ENCODE results near the gene JARID2. TPM values are rescaled to one million over a fixed set of nuclear protein-coding genes. Genes with fewer than 3 reads are reported as not detected.

The JARID2 gene
- polyA plus RNA-seq, 1 donor (not counting 4 experiments of a cell fraction or from before 2014, with no cell fraction given), result 11.0 TPM

GRCh38 chr6:15423286-15423993 is 177.6 kb downstream of the JARID2 start:
- DNase-seq (ENCODE audit: low read depth, low spot score), result no peak
- dilution Hi-C loops (cut with MboI; ENCODE audit: extremely low pct_ligation_motif_present, low sequenced_read_pairs), result no loop called here
- Histone ChIP-seq H3K9me1 (ENCODE audit: control insufficient read depth, extremely low read depth, insufficient read depth, low read length) (no peaks in the 10 kb centered on the region), H3K4me1 (ENCODE audit: control insufficient read depth, extremely low read depth, insufficient read depth, low read length) (peaks cover 8% of the 10 kb centered on the region), H3K9me3 (ENCODE audit: control insufficient read depth, low read depth, low read length) (peaks cover 3% of the 10 kb centered on the region), H3K4me2 (ENCODE audit: control insufficient read depth, extremely low read depth, insufficient read depth, low read depth, low read length) (no peak overlapping the region), H3K4me3 (ENCODE audit: control insufficient read depth in 2 of 3, extremely low read depth in 1 of 3, insufficient read depth in 2 of 3, low read depth in 1 of 3, low read length in 3 of 3) (no peak overlapping the region), H3K27me3 (ENCODE audit: control insufficient read depth, extremely low read depth, insufficient read depth, low read length) (no peaks in the 10 kb centered on the region), H2AFZ (ENCODE audit: control insufficient read depth, low read length) (no peak overlapping the region), H4K20me1 (ENCODE audit: control insufficient read depth, extremely low read depth, insufficient read depth, low read length) (peaks cover 5% of the 10 kb centered on the region), H3K36me3 (ENCODE audit: control insufficient read depth in 2 of 2, extremely low read depth in 1 of 2, insufficient read depth in 2 of 2, low read length in 2 of 2) (no peaks in the 10 kb centered on the region), H3K79me2 (ENCODE audit: control insufficient read depth, insufficient read depth, low read length) (peaks cover 80% of the 10 kb centered on the region), H3K27ac (ENCODE audit: control insufficient read depth, insufficient read depth, low read length) (no peak overlapping the region), H3K9ac (ENCODE audit: control insufficient read depth, extremely low read depth, insufficient read depth, low read length) (no peak overlapping the region)
- TF ChIP-seq CTCF (optimal IDR thresholded peaks at IDR 0.05 in 1 of 3, IDR thresholded peaks at IDR 0.05 in 1 of 3, conservative IDR thresholded peaks at IDR 0.05 in 1 of 3; ENCODE audit: extremely low read depth in 1 of 3, insufficient read depth in 2 of 3, low read length in 3 of 3) (no peak), EZH2 (IDR thresholded peaks at IDR 0.05; ENCODE audit: low read length) (no peak)
- FAIRE-seq, result no peak

- DNase-seq (ENCODE audit: low read depth, low spot score), result no peak
- Histone ChIP-seq H3K27ac (ENCODE audit: control insufficient read depth, insufficient read depth, low read length) (no peak overlapping the region), H3K79me2 (ENCODE audit: control insufficient read depth, insufficient read depth, low read length) (peaks cover 86% of the 10 kb centered on the region)
Measured at GRCh38 chr6:15425947-15426346, 180.1 kb downstream of the JARID2 start.

More at GRCh38 chr6:15425947-15426346, 180.1 kb downstream of the JARID2 start:
- Histone ChIP-seq H3K36me3 (ENCODE audit: control insufficient read depth in 2 of 2, extremely low read depth in 1 of 2, insufficient read depth in 2 of 2, low read length in 2 of 2) (no peaks in the 10 kb centered on the region), H3K9me1 (ENCODE audit: control insufficient read depth, extremely low read depth, insufficient read depth, low read length) (peaks cover 2% of the 10 kb centered on the region), H4K20me1 (ENCODE audit: control insufficient read depth, extremely low read depth, insufficient read depth, low read length) (peaks cover 5% of the 10 kb centered on the region), H3K4me2 (ENCODE audit: control insufficient read depth, extremely low read depth, insufficient read depth, low read depth, low read length) (no peak overlapping the region), H2AFZ (ENCODE audit: control insufficient read depth, low read length) (no peak overlapping the region), H3K9me3 (ENCODE audit: control insufficient read depth, low read depth, low read length) (no peaks in the 10 kb centered on the region), H3K4me3 (ENCODE audit: control insufficient read depth in 2 of 3, extremely low read depth in 1 of 3, insufficient read depth in 2 of 3, low read depth in 1 of 3, low read length in 3 of 3) (no peak overlapping the region), H3K9ac (ENCODE audit: control insufficient read depth, extremely low read depth, insufficient read depth, low read length) (no peak overlapping the region), H3K27me3 (ENCODE audit: control insufficient read depth, extremely low read depth, insufficient read depth, low read length) (no peaks in the 10 kb centered on the region), H3K4me1 (ENCODE audit: control insufficient read depth, extremely low read depth, insufficient read depth, low read length) (peaks cover 18% of the 10 kb centered on the region)
- TF ChIP-seq CTCF (optimal IDR thresholded peaks at IDR 0.05 in 1 of 3, IDR thresholded peaks at IDR 0.05 in 1 of 3, conservative IDR thresholded peaks at IDR 0.05 in 1 of 3; ENCODE audit: extremely low read depth in 1 of 3, insufficient read depth in 2 of 3, low read length in 3 of 3), result no peak
- no peak for TF ChIP-seq EZH2 (IDR thresholded peaks at IDR 0.05; ENCODE audit: low read length)
- no peak for FAIRE-seq
- dilution Hi-C loops (cut with MboI; ENCODE audit: extremely low pct_ligation_motif_present, low sequenced_read_pairs), result no loop called here

Data from keratinocyte (primary cell).